Esophagus squamous epithelium (tissue), 4 donors: ENCODE data around the gene PSAT1.

Experiments
- CTCF ChIP-seq, 6 experiments: fragments of 450-650 bp in 4 of 6; fragments of 200-600 bp in 2 of 6; sonication (generic) in 2 of 6; IDR thresholded peaks; one replicate each; pipeline ENCODE4 v1.5.1; 2016 to 2019; ENCODE audit warnings: antibody characterized with exemption in 6 of 6, mild to moderate bottlenecking in 4 of 6, moderate library complexity in 4 of 6
- POLR2A ChIP-seq, 4 donors: fragments of 450-650 bp; IDR thresholded peaks; one replicate each; pipeline ENCODE4 v1.6.1; 2017; ENCODE audit warnings: antibody characterized with exemption in 4 of 4, mild to moderate bottlenecking in 4 of 4, moderate library complexity in 3 of 4

DNA sequence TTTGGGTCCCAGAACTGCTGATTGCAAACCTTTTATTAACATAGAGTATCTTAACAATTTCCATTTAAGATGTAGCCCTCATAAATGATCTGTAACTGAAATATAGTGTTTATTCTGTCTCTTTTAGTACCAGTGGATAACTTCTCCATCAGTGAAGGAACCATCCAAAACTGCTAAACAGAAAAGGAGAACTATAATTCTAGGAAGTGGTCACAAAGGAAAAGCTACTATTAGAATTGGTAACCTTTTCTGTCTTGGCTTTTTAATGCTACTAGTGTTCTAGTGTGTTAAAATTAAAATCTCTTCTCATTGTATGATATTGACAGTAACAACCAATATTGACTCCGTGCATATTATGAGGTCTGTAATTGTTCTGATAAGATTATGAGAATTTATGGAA lies 48.3 kb upstream of the PSAT1 start:
- TF ChIP-seq CTCF (IDR thresholded peaks at IDR 0.05) (no peak), POLR2A (IDR thresholded peaks at IDR 0.05) (no peak)
